Ovary (tissue), 9 donors: ENCODE results near the gene UMOD. TPM values are rescaled to one million over a fixed set of nuclear protein-coding genes. Genes with fewer than 3 reads are reported as not detected.

Source experiments
- DNase-seq, 5 donors: peaks; one replicate each; pipeline ENCODE4 v3.0.0-alpha.2; 2019 to 2020
- H3K27ac ChIP-seq, 2 donors: fragments of 200-600 bp; one replicate each; pipeline versions ENCODE4 v1.5.1 to v1.8.0; 2019 to 2022
- H3K27me3 ChIP-seq: fragments of 200-600 bp; one replicate; pipeline ENCODE4 v1.8.0; 2022
- H3K36me3 ChIP-seq: fragments of 200-600 bp; sonication (generic); one replicate; pipeline ENCODE4 v1.5.1; 2019
- H3K4me1 ChIP-seq: one replicate; pipeline ENCODE4 v1.8.1; 2013; ENCODE audit warnings: mild to moderate bottlenecking, moderate library complexity; ENCODE audit not compliant: insufficient read depth
- H3K4me3 ChIP-seq: fragments of 200-600 bp; sonication (generic); one replicate; pipeline ENCODE4 v1.5.1; 2017
- H3K9me3 ChIP-seq, 2 donors: fragments of 200-600 bp in 1 of 2; sonication (generic) in 1 of 2; one replicate each; pipeline versions ENCODE4 v1.5.1 to v1.8.1; 2013 to 2019; ENCODE audit warnings: mild to moderate bottlenecking in 1 of 2, moderate library complexity in 1 of 2
- CTCF ChIP-seq, 3 donors: fragments of 450-650 bp in 2 of 3; fragments of 200-600 bp in 1 of 3; IDR thresholded peaks; one replicate each; pipeline versions ENCODE4 v1.5.1 to v1.8.0; 2016 to 2022; ENCODE audit warnings: antibody characterized with exemption in 3 of 3, mild to moderate bottlenecking in 1 of 3
- EP300 ChIP-seq: sonication (generic); formaldehyde crosslinking; IDR thresholded peaks from one replicate; pipeline ENCODE4 v1.6.1; 2017; ENCODE audit warnings: antibody characterized with exemption
- POLR2A ChIP-seq: fragments of 450-650 bp; IDR thresholded peaks from one replicate; pipeline ENCODE4 v1.6.1; 2017; ENCODE audit warnings: antibody characterized with exemption, mild to moderate bottlenecking, moderate library complexity
- WGBS, 3 donors: extraction: QIAGEN DNeasy Blood & Tissue Kit in 1 of 3; methylation state at CpG; one replicate each; pipeline versions ENCODE4 v1.1.5 to v1.1.7; 2013 to 2017; 5-methylcytosine and 5-hydroxymethylcytosine counted together
- intact Hi-C, 4 donors: fragments of 100-400 bp; cut with DNase I; formaldehyde crosslinking; loops; one replicate each; pipeline versions ENCODE4 v1.11.0 to v1.15.1; 2022 to 2023
- polyA plus RNA-seq, 2 donors: library from polyadenylated mRNA; stranded (reverse); fragments of 200-250 nt in 1 of 2; fragments of 350-450 nt in 1 of 2; fragmentation: Illumina TruSeq in 1 of 2; extraction: RNeasy Lipid Tissue Mini Kit (QIAGEN cat#74804) in 1 of 2; gene quantifications; one replicate each; pipeline ENCODE4 v1.2.3, GENCODE V29; 2013 to 2014
- total RNA-seq, 7 donors: library from RNA; depleted of rRNA in 2 of 7; stranded (reverse); fragments of >200 nt in 2 of 7; fragmentation: NEBNext Ultra II Directional in 3 of 7; extraction: Animal tissue kit (Norgen Biotek cat#: 25700) in 3 of 7; gene quantifications; one replicate each; pipeline versions ENCODE4 v1.1.0 to v1.2.4, GENCODE V29; 2016 to 2023
- donor health status: DM: no; HTN: no; CAD: no; lungs with moderate emphysema.
- donor health status: DM: no; HTN: no; CAD: no.
- donor health status: Bipolar disorder and iron deficiency.
- donor health status: DM: yes; HTN: yes; CAD: no.
- donor health status: DM: no; HTN: no; CAD: no.
- donor health status: DM: yes; HTN: yes; CAD: no.

The UMOD gene
- total and polyA plus RNA-seq, 9 donors = not detected

- Histone ChIP-seq H3K9me3 (no peaks in the 10 kb centered on the region), H3K4me3 (no peak overlapping the region), H3K36me3 (no peaks in the 10 kb centered on the region), H3K27me3 (no peaks in the 10 kb centered on the region), H3K27ac (no peak overlapping the region), H3K4me1 (no peaks in the 10 kb centered on the region)
- intact Hi-C loops = no loop called here
- TF ChIP-seq CTCF (IDR thresholded peaks at IDR 0.05) (no peak), EP300 (no peak), POLR2A (no peak)
- no peak for DNase-seq
These were observed 31.9 kb downstream of the UMOD start for GRCh38 chr16:20320592-20320991.

- Histone ChIP-seq H3K4me3 (no peak overlapping the region), H3K27ac (no peak overlapping the region), H3K4me1 (no peaks in the 10 kb centered on the region), H3K9me3 (no peaks in the 10 kb centered on the region), H3K27me3 (no peaks in the 10 kb centered on the region), H3K36me3 (no peaks in the 10 kb centered on the region)
- DNase-seq = no peak
- TF ChIP-seq POLR2A (no peak), EP300 (no peak), CTCF (IDR thresholded peaks at IDR 0.05) (no peak)
- intact Hi-C loops = no loop called here
- WGBS, 3 donors = 72 to 82% (median 78%) methylated on average over 2 of the region's 2 CpGs
These were observed 32.3 kb downstream of the UMOD start for GRCh38 chr16:20320178-20320577.

DNA sequence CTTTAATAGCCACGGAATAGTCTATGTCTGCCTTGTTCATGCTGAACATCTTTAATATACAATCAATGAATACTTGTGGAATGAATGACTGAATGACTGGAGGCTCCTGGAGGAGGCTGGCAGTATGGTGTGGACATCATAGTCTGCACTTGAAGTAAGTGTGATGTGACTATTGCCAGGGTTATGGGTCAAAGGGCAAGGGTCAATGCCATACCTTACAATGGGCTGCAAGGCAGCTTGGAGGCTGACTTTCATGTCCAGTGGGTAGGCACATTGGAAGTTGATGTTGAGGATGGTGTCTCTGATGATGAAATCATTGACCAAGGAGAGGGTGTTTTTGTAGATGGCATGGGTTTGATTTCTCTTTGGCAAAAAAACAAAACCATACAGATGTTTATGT, 33.1 kb downstream of the UMOD start:
- TF ChIP-seq EP300 = no peak
- no peak for TF ChIP-seq POLR2A
- no peak for TF ChIP-seq CTCF (IDR thresholded peaks at IDR 0.05)
- 52 to 66% (median 65%) methylated on average over 1 of the region's 1 CpG for WGBS, 3 donors

GRCh38 chr16:20318437-20318836, 34.1 kb downstream of the UMOD start:
- Histone ChIP-seq H3K27me3 (no peaks in the 10 kb centered on the region), H3K4me1 (no peaks in the 10 kb centered on the region), H3K36me3 (no peaks in the 10 kb centered on the region), H3K9me3 (no peaks in the 10 kb centered on the region), H3K4me3 (no peak overlapping the region), H3K27ac (no peak overlapping the region)
- 46 to 48% (median 46%) methylated on average over 3 of the region's 3 CpGs for WGBS, 3 donors
- no peak for TF ChIP-seq CTCF (IDR thresholded peaks at IDR 0.05)
- TF ChIP-seq EP300 = no peak
- TF ChIP-seq POLR2A = no peak
- no peak for DNase-seq
- intact Hi-C loops = no loop called here

More for the DNA sequence above, 33.1 kb downstream of the UMOD start:
- intact Hi-C loops = no loop called here
- no peaks in the 10 kb centered on the region for H3K36me3 ChIP-seq
- H3K4me3 ChIP-seq = no peak overlapping the region
- DNase-seq = no peak
- H3K27me3 ChIP-seq = no peaks in the 10 kb centered on the region
- H3K27ac ChIP-seq = no peak overlapping the region
- no peaks in the 10 kb centered on the region for H3K4me1 ChIP-seq
- H3K9me3 ChIP-seq = no peaks in the 10 kb centered on the region

DNA sequence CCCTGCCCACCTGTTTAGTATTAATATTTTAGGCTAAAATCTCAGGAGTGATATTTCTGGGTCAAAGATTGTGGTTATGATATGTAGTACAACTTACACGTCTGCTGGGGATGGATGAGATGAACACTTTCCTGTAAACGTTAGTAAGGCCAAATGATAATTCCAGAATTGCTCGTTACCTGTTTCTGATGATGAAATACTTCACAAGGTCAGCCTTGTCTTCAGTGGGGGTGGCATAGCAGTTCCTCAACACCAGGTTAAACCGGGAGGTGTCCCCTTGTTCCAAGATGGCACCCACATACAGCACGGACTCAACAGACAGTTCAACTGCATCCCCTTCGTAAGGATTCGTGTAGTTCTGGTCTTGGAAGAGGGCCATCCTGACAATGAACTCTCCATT, 34.5 kb downstream of the UMOD start:
- Histone ChIP-seq H3K4me1 (no peaks in the 10 kb centered on the region), H3K9me3 (no peaks in the 10 kb centered on the region), H3K27me3 (no peaks in the 10 kb centered on the region), H3K4me3 (no peak overlapping the region), H3K27ac (no peak overlapping the region), H3K36me3 (no peaks in the 10 kb centered on the region)
- DNase-seq = no peak
- TF ChIP-seq POLR2A = no peak
- no peak for TF ChIP-seq CTCF (IDR thresholded peaks at IDR 0.05)
- no peak for TF ChIP-seq EP300
- 60 to 65% (median 61%) methylated on average over 7 of the region's 7 CpGs for WGBS, 3 donors
- intact Hi-C loops = no loop called here
